HG03439 (cell line): ENCODE results near the gene ZNF652.
"Not testable (repeated sequence)": the region's sequence is repeated elsewhere in the genome, so short reads cannot be mapped to it uniquely, and the experiment has no call there.

ENCODE experiments used
- ATAC-seq: cut with Tn5 transposase; IDR thresholded peaks from one replicate; pipeline ENCODE4 v1.9.1; 2021; ENCODE audit warnings: mild to moderate bottlenecking, moderate library complexity; ENCODE audit not compliant: unreplicated experiment

ZNF652 gene

DNA sequence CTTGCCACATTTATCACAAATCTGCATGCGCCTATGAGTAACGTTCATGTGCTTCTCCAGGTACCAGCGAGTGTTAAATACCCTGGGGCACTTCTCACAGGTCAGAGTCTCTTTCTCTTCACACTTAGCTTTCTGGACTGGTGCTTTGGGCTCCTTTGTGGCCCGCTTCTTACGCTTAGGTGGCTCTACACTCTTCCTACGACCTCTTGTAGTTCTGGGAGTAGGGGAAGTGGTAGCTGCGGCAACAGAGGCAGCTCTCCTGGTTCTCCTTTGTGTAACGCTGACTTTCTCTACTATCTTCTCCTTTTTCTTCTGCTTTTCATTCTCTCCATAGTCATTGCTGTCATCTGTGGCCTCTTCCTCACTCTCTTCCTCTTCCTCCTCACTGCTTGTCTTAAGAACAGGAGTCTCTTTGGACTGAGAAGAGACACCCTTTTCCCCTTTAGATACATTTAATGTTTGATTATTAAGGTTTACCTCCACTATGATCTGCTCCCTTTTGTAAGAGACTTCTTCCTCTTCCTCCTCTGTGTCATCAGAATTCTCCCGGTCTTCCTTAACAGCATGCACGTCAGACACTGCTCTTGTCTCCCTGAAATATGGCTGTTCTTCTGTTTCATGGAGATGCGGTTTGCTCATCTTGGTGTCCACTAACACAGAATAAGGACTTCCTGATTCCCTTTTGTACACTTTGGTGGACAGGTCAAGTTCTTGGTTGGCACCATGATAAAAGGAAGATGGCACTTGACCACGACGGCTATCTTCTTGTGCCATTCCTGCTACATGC is 45.0 kb downstream of the ZNF652 start:
- no peak for ATAC-seq

DNA sequence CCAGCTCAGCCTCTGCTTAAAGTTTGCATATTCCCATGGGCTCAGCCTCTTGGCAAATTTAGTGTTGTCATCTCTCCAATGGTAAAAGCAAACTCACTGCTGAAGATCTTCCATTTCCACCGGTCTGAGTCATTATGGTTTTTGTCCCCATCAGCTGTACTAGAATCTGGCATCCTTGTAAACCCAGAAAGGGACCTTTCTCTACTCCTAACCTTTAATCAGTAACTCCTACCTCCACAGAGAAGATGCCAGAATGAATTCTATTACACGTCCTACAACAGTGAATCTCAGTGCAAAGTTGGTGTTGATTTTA is 45.8 kb downstream of the ZNF652 start:
- ATAC-seq: no peak

DNA sequence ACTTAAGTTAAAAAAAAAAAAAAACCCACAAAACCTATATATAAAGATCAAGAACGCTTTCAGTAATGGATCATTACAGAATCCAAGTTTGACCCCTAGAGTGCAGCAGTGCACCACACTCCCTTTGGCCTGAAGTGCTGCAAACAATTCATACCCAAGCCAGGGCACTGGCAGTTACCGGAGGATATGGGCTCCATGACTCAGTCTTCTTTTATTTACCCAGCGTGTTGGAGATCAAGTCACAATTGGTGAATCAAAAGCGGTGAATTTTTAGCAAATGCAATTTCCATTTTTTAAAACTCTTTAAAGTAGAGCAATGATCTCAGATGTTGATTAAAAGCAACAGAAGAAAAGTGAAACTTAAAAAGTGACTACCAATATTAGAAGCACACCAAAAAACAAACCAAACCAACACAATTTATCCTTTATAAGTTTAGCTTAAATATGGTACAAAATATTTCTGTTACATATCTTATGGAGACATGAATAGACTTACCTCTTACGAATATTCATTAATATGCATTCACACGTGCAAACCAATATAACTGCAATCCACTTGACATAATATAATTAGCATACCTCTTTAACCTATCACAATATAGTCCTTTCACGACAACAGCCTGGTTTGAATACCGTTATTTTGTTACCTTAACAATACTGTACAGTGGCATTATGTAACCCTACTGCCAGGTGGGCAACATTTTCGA is 46.3 kb downstream of the ZNF652 start:
- peak; percentile 75 for ATAC-seq

DNA sequence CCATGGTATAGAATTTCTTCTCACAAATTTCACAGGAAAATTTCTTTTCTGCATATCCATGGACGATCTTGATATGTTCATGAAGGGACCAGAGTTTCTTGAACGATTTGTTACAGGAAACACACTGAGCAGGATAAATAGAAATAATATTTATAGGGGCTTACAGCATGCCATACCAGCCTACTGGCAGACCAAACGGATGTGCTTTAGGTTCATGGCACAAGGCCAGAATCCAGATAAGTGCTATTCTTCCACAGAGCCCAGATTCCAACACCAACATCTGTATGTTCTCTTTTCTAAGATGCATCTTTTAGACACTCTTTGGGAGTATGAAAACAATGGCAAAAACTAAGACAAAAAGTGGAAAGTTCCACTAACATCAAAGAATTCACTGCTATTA is 49.3 kb downstream of the ZNF652 start:
- ATAC-seq: no peak

DNA sequence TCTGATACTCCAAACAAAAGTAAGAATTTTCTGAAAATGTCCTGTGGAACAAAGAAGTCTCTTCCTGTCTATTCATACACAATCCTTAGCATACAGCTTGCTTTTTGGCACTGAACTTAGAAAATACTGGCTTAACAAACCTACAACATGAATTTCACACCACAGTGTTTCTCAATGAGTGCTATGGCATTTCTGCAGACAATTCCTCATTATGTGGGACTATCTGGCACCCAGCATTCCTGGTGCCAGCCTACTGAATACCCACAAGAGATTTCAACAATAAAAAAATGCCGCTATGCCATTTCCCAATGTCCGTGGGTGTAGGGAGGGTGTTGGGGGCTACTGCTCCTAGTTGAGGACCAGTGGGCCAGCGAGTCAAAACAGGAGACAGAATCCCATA is 62.1 kb downstream of the ZNF652 start:
- no peak for ATAC-seq

DNA sequence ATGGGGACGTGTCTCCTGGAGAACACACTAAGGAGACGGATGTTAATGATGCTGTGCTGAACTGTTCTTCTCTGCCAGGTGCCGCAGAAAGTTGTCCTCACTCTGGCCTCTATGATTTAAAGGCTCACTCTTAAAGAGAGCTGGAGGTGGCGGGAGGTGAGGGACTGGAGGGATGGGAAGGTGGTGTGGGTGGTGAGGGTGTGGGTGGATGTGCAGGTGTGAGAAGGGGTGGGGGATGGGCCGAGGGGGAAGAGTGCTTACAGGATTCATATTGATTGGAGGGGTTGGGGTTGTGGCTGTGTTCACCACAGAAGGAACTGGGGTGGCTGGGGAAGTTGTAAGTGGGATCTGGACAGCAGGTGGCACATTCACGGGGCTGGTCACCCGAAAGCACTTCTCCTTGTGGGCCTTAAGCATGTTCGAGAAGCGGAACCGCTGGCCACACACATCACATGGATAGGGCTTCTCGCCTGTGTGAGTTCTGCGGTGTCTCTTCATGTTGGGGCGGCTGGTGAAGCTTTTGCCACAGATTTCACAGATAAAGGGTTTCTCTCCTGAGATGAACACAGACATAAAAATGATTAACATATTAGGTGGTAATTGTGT is 63.6 kb downstream of the ZNF652 start:
- ATAC-seq: no peak

DNA sequence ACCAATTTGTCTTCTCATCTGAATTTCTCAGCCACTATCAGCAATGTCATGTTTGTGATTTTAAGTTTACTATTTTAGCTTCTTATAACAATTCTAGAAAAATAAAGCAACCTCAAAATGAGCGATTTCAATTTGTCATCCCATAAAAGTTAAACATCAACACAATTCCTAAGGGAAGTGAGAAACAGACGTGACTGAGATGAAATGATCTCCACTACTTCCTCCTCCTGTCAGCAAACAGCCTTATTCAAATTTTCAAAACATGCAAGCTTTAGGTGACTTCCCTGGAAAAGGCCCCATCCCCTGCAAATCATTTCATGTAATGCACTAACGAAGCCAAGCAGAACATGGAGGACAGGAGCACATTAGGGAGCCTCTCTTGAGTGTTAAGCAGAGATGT is 64.9 kb downstream of the ZNF652 start:
- no peak for ATAC-seq

DNA sequence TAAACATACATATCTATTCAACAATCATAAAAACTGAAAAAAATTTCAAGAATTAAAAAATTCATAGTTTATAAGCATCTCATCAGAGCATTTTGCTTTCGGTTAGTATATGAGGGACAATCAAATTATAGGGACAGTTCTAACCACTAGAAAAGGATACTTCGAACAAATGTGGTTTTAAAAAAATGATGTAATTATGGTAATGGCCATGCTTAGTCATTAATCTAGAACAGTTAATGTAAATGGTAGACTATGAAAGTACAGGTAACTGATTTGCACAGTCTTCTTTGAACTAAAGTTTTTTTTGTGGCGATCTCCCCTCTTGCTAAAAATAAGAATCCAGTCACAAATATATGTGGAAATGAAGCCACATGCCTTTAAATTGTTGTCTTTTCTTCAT is 67.9 kb downstream of the ZNF652 start:
- ATAC-seq: no peak

DNA sequence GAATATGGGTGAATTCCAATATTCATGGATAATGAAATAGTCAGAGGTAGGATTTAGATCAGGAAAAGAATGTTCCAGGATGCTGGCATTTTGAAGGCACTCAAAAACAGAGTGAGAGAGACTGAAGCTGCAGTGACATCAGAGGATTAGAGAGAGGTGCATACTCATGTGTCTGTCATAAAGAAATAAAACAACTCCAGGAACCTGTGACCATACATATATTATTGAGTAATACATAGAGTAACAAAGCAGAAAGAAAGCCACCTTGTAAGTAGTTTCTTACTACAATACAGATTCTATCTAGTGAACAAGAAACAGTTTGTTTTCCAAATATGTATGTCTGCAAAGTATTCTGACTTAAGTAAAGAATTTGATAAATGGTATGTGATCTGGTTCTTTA is 69.1 kb downstream of the ZNF652 start:
- ATAC-seq: no peak

DNA sequence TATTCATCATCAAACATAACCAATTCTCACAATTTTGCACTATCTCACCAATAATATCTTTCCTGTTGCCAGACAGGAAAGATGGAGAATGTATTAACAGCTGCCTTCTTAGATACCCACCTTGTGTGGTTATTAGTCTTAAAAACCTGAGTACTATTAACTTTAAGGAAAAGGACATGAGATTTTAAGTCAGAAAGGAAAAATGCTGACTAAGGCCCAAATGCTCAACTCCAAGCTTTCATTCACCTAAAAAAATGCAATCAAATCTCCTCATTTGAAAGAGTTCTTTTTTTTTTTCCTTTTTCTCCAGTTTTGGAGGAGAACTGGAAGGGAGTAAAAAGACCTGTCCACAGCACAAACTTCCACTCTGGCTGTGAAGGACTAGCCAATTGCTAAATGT is 70.1 kb downstream of the ZNF652 start:
- ATAC-seq: no peak

DNA sequence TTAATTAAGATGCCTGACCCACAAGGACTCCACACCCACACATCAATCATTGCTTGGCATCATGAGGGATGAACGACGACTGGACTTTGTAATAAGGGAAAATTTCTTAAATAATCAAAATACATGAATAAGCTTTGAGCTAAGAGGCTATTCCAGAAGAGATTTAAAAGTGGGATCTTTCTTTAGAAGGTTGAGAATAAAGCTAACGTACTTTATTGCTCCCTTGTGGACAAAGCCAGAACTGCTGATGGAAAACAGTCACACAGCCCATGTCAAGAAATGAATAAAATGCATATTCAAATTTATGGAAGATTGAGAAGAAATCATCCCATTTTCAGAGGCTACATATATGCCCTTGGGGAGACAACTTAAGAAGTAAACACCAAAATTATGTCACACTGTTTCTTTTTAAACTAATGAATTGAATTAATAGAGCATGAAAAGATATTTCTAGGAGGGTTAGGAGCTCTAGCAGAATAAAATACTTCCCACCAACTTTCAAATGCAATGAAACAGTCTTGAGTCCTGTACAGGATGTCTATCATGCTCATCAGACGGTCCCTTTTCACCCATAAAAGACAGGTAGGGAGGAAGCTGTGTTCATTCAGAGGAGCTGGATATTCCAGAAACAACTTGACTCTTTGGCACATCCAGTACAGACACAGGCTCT is 71.2 kb downstream of the ZNF652 start:
- ATAC-seq: no peak

DNA sequence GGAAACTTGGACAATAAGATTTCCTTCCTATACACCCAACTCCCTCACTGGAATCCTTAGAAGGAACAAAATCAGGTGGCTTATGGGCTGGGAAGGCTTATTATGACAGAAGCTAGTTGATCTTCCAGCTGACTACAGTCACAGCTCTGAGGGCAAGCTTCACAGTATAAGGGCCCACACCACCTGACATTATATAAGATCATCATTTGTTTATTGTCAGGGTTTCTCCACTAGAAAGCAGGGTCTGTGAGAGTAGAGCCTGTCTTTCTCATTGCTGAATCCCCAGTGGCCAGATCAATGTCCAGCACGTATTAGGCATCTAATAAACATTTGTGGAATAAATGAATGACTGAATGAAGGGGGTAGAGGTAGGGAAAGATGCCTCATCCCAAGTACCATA is 73.7 kb downstream of the ZNF652 start:
- ATAC-seq: no peak

DNA sequence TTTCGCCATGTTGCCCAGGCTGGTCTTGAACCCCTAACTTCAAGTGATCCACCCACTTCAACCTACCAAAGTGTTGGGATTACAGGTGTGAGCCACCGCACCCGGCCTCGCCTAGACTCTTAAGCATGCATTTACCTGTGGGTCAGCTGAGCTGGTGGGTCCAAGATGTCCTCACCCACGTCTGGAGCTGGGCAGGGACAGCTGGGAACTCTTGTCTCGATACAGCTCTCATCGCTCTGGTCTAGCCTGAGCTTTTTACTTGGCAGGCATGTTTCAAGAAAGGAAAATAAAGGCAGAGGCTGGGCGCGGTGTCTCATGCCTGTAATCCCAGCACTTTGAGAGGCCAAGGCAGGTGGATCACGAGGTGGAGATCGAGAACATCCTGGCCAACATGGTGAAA is 74.6 kb downstream of the ZNF652 start:
- no peak for ATAC-seq

DNA sequence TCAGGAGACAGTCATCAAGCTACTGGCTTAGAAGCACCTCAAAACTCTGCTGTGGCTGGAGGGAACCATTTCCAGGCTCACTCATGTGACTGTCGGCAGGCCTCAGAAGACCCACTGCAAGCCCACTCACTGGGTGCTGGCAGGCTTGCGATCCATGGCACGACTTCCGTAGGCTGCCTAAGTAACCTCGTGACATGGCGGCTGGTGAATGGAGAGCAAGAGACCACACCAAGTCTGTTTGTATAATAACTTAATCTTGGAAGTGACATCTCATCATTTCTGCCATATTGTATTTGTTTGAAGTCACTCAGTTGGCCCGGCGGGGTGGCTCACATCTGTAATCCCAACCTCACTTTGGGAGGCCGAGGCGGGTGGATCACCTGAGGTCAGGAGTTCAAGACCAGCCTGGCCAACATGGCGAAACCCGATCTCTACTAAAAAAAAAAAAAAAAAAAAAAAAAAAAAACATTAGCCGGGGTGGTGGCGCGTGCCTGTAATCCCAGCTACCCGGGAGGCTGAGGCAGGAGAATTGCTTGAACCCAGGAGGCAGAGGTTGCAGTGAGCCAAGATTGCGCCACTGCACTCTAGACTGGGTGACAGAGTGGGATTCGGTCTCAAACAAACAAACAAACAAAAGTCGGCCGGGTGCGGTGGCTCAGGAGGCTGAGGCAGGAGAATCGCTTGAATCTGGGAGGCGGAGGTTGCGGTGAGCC is 75.6 kb downstream of the ZNF652 start:
- ATAC-seq: not testable (repeated sequence)

DNA sequence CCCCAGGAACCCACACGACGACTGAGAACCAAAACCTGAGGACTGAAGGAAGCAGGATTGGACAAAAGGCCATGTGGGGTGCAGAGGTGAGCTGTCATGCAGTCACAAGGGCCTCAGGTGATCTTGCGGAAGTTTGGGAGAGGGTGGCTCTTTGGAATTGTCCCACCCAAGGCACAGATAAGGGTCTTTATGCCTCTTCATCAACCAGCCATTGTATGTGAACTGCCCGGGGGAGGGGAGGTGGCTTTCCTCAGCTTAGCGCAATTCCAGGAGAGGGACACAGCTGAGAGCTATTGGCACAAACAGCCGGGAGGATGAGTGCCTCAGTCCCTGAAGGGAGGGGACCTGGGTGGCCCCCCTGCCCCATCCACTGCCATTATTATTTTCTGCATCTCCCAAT is 76.3 kb downstream of the ZNF652 start:
- ATAC-seq: no peak

DNA sequence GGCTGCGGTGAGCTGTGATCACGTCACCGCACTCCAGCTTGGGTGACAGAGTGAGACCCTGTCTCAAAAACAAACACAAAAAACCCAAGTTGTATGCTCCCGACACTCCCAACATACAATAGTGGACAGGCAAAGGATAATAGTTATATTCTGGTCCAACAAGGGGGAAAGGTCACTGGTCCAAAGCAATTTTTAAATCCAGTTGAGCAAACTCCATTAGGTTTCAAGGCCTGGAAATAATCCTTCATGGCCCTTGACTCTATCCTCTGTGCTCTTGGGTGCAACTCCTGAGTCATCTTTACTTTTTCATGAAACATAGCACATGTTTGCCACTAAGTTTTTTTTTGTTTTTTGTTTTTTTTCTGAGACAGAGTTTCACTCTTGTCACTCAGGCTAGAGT is 81.1 kb downstream of the ZNF652 start:
- ATAC-seq: no peak

DNA sequence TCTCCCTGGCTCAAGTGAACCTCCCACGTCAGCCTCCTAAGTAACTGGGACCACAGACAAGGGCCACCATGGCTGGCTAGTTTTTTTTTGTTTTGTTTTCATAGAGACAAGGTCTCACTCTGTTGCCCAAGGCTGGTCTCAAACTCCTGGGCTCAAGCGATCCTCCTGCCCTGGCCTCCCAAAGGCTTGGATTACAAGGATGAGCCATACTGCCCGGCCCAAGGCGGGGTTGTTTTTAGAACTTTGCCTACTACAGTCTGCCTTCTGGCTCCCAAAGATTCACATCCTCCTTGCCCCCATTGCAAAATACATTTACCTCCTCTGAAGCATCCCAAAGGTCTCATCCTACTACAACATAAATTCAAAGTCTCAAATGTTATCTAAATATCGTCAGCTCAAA is 82.0 kb downstream of the ZNF652 start:
- ATAC-seq: no peak

DNA sequence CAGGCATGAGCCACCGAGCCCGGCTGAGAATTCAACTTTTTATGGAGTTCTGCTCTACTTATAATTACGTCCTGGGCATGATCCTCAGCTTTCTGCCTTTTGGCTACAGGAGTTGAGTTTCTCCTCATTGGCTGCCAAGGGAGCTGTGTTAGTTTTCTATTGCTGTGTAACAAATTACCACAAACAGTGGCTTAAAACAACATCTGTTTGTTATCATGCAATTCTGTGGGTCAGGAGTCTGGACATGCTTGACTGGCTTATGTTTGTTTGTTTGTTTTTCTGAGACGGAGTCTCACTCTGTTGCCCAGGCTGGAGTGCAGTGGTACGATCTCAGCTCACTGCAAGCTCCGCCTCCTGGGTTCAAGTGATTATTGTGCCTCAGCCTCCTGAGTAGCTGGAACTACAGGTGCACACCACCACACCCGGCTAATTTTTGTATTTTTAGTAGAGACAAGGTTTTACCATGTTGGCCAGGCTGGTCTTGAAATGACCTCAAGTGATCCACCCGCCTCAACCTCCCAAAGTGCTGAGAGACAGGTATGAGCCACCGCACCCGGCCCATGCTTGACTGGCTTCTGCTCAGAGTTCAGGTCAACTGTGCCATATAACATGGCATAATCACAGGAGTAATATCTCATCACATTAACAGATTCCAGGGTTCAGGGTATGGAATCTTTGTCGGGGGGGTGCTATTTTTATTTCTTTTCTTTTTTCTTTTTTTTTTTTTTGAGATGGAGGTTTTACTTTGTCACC is 82.6 kb downstream of the ZNF652 start:
- ATAC-seq: not testable (repeated sequence)

DNA sequence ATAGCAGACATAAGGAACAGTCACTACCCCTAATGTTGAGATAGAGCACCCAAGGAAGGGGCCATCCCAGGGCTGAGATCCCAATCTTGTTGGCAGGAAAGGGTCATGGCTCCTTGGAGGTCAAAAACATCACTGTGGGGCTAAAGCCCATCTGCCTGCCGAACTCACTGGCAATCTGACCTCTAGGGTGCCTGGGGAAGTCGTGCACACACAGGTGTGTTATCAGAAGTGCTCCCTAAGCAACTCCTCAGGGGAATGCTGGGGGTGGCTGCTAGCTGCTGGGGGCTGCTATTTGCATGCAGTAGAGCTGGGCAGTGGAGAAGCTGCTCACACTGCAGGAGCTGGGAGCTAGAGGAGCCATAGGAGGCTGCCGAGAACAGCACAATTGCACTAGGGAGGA is 84.0 kb downstream of the ZNF652 start:
- ATAC-seq: no peak

DNA sequence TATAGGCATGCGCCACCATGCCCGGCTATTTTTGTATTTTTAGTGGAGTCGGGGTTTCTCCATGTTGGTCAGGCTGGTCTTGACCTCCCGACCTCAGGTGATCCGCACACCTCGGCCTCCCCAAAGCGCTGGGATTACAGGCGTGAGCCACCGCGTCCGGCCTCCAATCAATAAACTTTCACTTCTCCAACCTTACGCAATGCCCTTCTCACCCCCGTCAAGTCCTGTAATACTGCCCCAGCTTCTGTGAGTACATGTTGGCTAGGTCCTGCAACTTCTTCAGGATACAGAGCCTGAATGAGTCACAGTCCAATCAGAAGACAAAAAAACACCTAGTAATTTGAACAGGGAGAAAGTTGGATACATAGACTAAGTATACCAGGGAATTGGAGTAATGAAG is 84.4 kb downstream of the ZNF652 start:
- no peak for ATAC-seq
